GM19043 (cell line): ENCODE results near the gene RCC2.
"Not testable (repeated sequence)": the region's sequence is repeated elsewhere in the genome, so short reads cannot be mapped to it uniquely, and the experiment has no call there.

Source experiments
- ATAC-seq: cut with Tn5 transposase; IDR thresholded peaks from one replicate; pipeline ENCODE4 v1.9.1; 2021; ENCODE audit warnings: low read depth; ENCODE audit not compliant: unreplicated experiment

RCC2 gene

GRCh38 chr1:17439250-17440073 lies at the start of gene RCC2:
RCC2 (minus strand) TSS chr1:17439677; CDS start chr1:17438514, 1,163 bp downstream.
- no peak for ATAC-seq

- ATAC-seq = no peak
Measured at GRCh38 chr1:17486242-17486641, 46.8 kb upstream of the RCC2 start.

GRCh38 chr1:17485281-17485680 lies 45.8 kb upstream of the RCC2 start:
- no peak for ATAC-seq

- ATAC-seq = not testable (repeated sequence)
Measured at GRCh38 chr1:17481981-17482380, 42.5 kb upstream of the RCC2 start.

- no peak for ATAC-seq
Measured at GRCh38 chr1:17480846-17481245, 41.4 kb upstream of the RCC2 start.

- no peak for ATAC-seq
Measured at GRCh38 chr1:17475752-17476151, 36.3 kb upstream of the RCC2 start.

- not testable (repeated sequence) for ATAC-seq
Measured at GRCh38 chr1:17474836-17475555, 35.5 kb upstream of the RCC2 start.

GRCh38 chr1:17472814-17473213 lies 33.3 kb upstream of the RCC2 start:
- ATAC-seq = no peak

GRCh38 chr1:17471393-17471792 lies 31.9 kb upstream of the RCC2 start:
- ATAC-seq = no peak

- no peak for ATAC-seq
Measured at GRCh38 chr1:17470021-17470799, 30.7 kb upstream of the RCC2 start.

- ATAC-seq = not testable (repeated sequence)
Measured at GRCh38 chr1:17468357-17469265, 29.1 kb upstream of the RCC2 start.

- no peak for ATAC-seq
Measured at GRCh38 chr1:17466359-17466758, 26.9 kb upstream of the RCC2 start.

GRCh38 chr1:17465228-17465627 lies 25.8 kb upstream of the RCC2 start:
- ATAC-seq = no peak

- no peak for ATAC-seq
Measured at GRCh38 chr1:17463991-17464390, 24.5 kb upstream of the RCC2 start.

- no peak for ATAC-seq
Measured at GRCh38 chr1:17462669-17463068, 23.2 kb upstream of the RCC2 start.

- ATAC-seq = no peak
Measured at GRCh38 chr1:17460219-17460618, 20.7 kb upstream of the RCC2 start.

GRCh38 chr1:17458794-17459193 lies 19.3 kb upstream of the RCC2 start:
- no peak for ATAC-seq

GRCh38 chr1:17452686-17453085 lies 13.2 kb upstream of the RCC2 start:
- no peak for ATAC-seq

GRCh38 chr1:17452203-17452602 lies 12.7 kb upstream of the RCC2 start:
- not testable (repeated sequence) for ATAC-seq

GRCh38 chr1:17451731-17452130 lies 12.3 kb upstream of the RCC2 start:
- no peak for ATAC-seq
